Activated T-helper 1 cell treated with anti-CD3 and anti-CD28 coated beads, Interleukin-12 subunit alpha, Interleukin-12 subunit beta, Interleukin-2, Interleukin-4 antibody, amounts not matched to agents 30 ng/mL and 10 ng/mL and 1 ng/mL, durations not matched to agents 14 hours and 24 hours and 36 hours (primary cell): ENCODE results near the gene HEXD. TPM values are rescaled to one million over a fixed set of nuclear protein-coding genes. Genes with fewer than 3 reads are reported as not detected.
A peak's percentile ranks its signal among the peaks of the same experiment; 100 is the strongest.
"Not testable (repeated sequence)": the region's sequence is repeated elsewhere in the genome, so short reads cannot be mapped to it uniquely, and the experiment has no call there.

Experiments used
- DNase-seq: peaks from one replicate; pipeline ENCODE4 v3.0.0; 2021; ENCODE audit warnings: low spot score
- H3K27ac Mint-ChIP-seq: one replicate; pipeline ENCODE4 v1.8.0; 2021; ENCODE audit warnings: mild to moderate bottlenecking, mixed read lengths
- H3K27me3 Mint-ChIP-seq: one replicate; pipeline ENCODE4 v1.8.0; 2022; ENCODE audit warnings: mild to moderate bottlenecking, moderate library complexity, mixed read lengths; ENCODE audit not compliant: insufficient read depth
- H3K36me3 Mint-ChIP-seq: one replicate; pipeline ENCODE4 v1.8.0; 2021; ENCODE audit warnings: low read depth, mixed read lengths
- H3K4me1 Mint-ChIP-seq: one replicate; pipeline ENCODE4 v1.8.0; 2021; ENCODE audit warnings: low read depth, mixed read lengths
- H3K4me3 Mint-ChIP-seq: one replicate; pipeline ENCODE4 v1.8.0; 2021; ENCODE audit warnings: mild to moderate bottlenecking, moderate library complexity, mixed read lengths
- H3K9me3 Mint-ChIP-seq: one replicate; pipeline ENCODE4 v1.8.0; 2021; ENCODE audit warnings: mixed read lengths
- intact Hi-C: fragments of 100-400 bp; cut with micrococcal nuclease; formaldehyde crosslinking; loops from one replicate; pipeline ENCODE4 v1.15.1; 2024
- total RNA-seq: library from RNA; stranded (reverse); gene quantifications from 2 replicates; pipeline ENCODE4 v1.2.3, GENCODE V29; 2022

The HEXD gene
- total RNA-seq: 30.5 and 33.0 TPM in 2 replicates

DNA sequence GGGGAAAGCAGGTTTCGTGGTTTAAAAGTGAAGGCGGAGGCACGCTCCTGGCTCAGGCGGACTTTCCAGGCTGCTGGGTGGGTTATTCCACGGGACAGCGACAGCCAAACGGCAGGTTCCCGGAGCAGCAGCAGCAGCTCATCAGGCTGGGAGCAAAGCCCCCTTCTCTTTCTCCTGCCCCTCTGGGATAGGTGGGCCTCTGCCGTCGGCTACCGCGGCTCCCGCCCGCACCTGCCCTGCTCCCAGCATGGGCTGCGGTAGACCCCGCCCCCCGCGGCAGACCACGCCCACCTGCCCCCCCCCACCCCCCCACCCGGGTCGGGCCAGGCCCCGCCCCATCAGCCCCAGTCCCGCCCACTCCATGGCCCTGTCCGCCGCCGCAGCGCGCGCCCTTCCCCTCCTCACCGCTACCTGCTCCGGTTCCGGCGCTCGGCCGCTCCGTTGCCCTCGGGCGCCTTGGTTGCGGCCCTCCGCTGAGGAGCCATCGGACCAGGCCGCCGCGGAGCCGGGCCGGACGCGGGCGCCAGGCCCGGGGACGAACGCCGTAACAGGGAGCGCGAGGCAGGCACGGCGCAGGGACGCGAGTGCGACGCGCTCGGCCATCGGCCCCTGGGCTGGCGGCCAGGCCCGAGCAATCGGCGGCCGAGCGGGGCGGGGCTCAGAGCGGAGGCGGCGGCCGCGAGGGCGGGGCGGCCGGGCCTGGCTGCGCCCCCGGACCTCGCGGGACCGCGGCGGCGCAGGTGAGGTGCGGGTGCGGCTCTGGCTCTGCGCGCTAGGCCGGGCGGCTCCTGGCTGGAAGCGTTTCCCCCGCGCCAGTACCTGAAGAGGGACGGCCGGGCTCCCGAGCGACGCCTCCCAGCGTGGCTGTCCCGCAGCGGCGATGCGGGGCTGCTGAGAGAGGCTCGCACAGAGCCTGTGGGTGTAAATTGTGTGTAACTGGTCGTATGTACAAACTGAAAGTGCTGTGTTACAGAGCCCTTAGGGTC is at the start of gene HEXD, which contains the start of gene OGFOD3:
TSS of gene HEXD (plus strand) at position 347 of the 986 bp plus-strand sequence. CDS start 1,453 bp downstream, outside the sequence.
TSS of gene OGFOD3 (minus strand) at position 586 of the 986 bp plus-strand sequence. CDS start at position 485, 101 bp downstream.
- Mint-ChIP-seq H3K27me3 (no peaks in the 10 kb centered on the region), H3K27ac (peak within 1 kb of the TSS; percentile 61), H3K9me3 (no peaks in the 10 kb centered on the region), H3K4me1 (peaks cover 24% of the 10 kb centered on the region), H3K4me3 (peak within 1 kb of the TSS; percentile 82), H3K36me3 (peaks cover 29% of the 10 kb centered on the region)
- intact Hi-C loops: loop anchor here (1.0 to 5.0 kb wide), 7 partner anchors 32 to 381 kb away; partner anchors contain the start of genes CSNK1D, CYBC1, DCXR and NARF
- DNase-seq: peak; percentile 85

- Mint-ChIP-seq H3K4me3 (no peak overlapping the region), H3K4me1 (peaks cover 23% of the 10 kb centered on the region), H3K9me3 (no peaks in the 10 kb centered on the region), H3K27me3 (peaks cover 41% of the 10 kb centered on the region), H3K36me3 (no peaks in the 10 kb centered on the region), H3K27ac (no peak overlapping the region)
- intact Hi-C loops: no loop called here
- no peak for DNase-seq
These were observed 48.9 kb upstream of the HEXD start for GRCh38 chr17:82369211-82369610.

- no peak for DNase-seq
- Mint-ChIP-seq H3K27me3 (peaks cover 43% of the 10 kb centered on the region), H3K27ac (no peak overlapping the region), H3K4me3 (peak overlapping the region; percentile 71), H3K9me3 (no peaks in the 10 kb centered on the region), H3K36me3 (no peaks in the 10 kb centered on the region), H3K4me1 (peaks cover 21% of the 10 kb centered on the region)
- intact Hi-C loops: no loop called here
These were observed 47.4 kb upstream of the HEXD start for GRCh38 chr17:82370471-82371332.

DNA sequence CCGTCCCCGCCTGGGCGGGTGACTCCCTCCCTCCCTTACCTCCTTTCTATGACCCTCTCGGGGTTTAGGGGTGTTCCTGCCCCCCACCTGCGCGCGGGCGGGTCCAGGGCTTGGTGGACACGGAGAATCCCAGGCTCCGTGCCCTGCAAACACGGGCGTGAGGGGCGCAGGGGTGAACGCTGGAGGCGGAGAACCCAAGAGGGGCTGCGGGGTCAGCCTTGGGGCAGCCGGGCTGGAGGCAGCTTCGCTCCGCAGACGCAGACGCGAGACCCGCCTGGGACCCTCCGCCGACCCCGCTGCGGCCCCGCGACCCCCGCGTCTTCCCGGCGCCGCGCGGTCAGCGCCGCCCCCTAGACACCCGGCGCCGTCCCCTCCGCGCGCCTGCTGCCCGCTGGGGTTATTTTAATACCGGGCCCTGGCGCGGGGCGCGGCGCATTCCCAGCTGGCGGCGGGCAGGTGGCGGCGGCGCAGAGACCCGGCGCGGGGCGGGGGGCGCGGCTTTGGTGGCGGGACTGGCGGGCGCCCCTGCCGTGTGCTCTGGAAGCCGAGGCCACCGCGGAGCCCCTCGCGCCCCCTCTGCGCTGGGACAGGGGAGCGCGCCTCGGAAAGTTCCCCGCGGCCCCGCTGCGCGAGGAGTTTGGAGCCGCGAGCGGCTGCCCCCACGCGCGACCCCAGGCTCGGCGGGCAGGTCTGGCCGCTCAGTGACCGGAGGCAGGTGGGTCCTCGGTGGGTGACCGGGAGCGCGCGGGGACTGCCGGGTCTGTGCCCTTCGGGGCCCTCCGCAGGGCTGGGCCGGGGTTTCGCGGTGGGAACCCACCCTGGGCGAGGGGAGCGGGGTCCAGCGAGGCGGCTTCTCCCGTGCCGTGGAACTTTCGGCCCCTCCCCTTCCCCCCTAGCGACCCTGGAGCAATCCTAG is 46.6 kb upstream of the HEXD start, which contains the start of gene UTS2R:
TSS of gene UTS2R (plus strand) at position 433 of the 916 bp plus-strand sequence. CDS start 2,560 bp downstream, outside the sequence.
- intact Hi-C loops: no loop called here
- Mint-ChIP-seq H3K4me1 (peaks cover 20% of the 10 kb centered on the region), H3K36me3 (no peaks in the 10 kb centered on the region), H3K27ac (no peak within 1 kb of the TSS), H3K27me3 (peaks cover 50% of the 10 kb centered on the region), H3K4me3 (peak within 1 kb of the TSS; percentile 71), H3K9me3 (no peaks in the 10 kb centered on the region)
- DNase-seq: no peak

- Mint-ChIP-seq H3K27ac (peak overlapping the region; percentile 24), H3K4me3 (no peak overlapping the region), H3K36me3 (no peaks in the 10 kb centered on the region), H3K4me1 (peaks cover 20% of the 10 kb centered on the region), H3K9me3 (no peaks in the 10 kb centered on the region), H3K27me3 (peaks cover 44% of the 10 kb centered on the region)
- DNase-seq: no peak
- intact Hi-C loops: no loop called here
These were observed 45.7 kb upstream of the HEXD start for GRCh38 chr17:82372249-82373071.

DNA sequence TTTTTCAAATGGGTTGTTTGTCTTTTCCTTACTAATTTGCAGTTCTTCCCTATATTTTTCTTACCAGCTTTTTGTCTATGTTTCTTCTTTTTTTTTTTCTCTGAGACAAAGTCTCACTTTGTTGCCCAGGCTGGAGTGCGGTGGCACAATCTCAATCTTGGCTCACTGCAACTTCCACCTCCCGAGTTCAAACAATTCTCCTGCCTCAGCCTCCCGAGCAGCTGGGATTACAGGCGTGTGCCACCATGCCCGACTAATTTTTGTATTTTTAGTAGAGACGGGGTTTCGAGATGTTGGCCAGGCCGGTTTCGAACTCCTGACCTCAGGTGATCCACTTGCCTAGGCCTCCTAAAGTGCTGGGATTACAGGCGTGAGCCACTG is 45.1 kb upstream of the HEXD start:
- Mint-ChIP-seq H3K27ac (peak overlapping the region; percentile 24), H3K4me1 (peaks cover 20% of the 10 kb centered on the region), H3K27me3 (peaks cover 46% of the 10 kb centered on the region)
- H3K4me3 Mint-ChIP-seq, H3K9me3 Mint-ChIP-seq, intact Hi-C loops, H3K36me3 Mint-ChIP-seq, DNase-seq: not testable (repeated sequence)

- peaks cover 51% of the 10 kb centered on the region for H3K27me3 Mint-ChIP-seq
- intact Hi-C loops: no loop called here
- no peak overlapping the region for H3K27ac Mint-ChIP-seq
- no peaks in the 10 kb centered on the region for H3K36me3 Mint-ChIP-seq
- no peak overlapping the region for H3K4me3 Mint-ChIP-seq
- DNase-seq: no peak
- H3K9me3 Mint-ChIP-seq: no peaks in the 10 kb centered on the region
- peaks cover 20% of the 10 kb centered on the region for H3K4me1 Mint-ChIP-seq
These were observed 44.2 kb upstream of the HEXD start for GRCh38 chr17:82373731-82374625.

DNA sequence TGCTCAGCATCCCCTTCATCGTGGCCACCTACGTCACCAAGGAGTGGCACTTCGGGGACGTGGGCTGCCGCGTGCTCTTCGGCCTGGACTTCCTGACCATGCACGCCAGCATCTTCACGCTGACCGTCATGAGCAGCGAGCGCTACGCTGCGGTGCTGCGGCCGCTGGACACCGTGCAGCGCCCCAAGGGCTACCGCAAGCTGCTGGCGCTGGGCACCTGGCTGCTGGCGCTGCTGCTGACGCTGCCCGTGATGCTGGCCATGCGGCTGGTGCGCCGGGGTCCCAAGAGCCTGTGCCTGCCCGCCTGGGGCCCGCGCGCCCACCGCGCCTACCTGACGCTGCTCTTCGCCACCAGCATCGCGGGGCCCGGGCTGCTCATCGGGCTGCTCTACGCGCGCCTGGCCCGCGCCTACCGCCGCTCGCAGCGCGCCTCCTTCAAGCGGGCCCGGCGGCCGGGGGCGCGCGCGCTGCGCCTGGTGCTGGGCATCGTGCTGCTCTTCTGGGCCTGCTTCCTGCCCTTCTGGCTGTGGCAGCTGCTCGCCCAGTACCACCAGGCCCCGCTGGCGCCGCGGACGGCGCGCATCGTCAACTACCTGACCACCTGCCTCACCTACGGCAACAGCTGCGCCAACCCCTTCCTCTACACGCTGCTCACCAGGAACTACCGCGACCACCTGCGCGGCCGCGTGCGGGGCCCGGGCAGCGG is 43.4 kb upstream of the HEXD start:
- DNase-seq: no peak
- H3K27ac Mint-ChIP-seq: no peak overlapping the region
- H3K27me3 Mint-ChIP-seq: peaks cover 51% of the 10 kb centered on the region
- H3K36me3 Mint-ChIP-seq: no peaks in the 10 kb centered on the region
- no peak overlapping the region for H3K4me3 Mint-ChIP-seq
- intact Hi-C loops: no loop called here
- H3K9me3 Mint-ChIP-seq: no peaks in the 10 kb centered on the region
- H3K4me1 Mint-ChIP-seq: peaks cover 20% of the 10 kb centered on the region

DNA sequence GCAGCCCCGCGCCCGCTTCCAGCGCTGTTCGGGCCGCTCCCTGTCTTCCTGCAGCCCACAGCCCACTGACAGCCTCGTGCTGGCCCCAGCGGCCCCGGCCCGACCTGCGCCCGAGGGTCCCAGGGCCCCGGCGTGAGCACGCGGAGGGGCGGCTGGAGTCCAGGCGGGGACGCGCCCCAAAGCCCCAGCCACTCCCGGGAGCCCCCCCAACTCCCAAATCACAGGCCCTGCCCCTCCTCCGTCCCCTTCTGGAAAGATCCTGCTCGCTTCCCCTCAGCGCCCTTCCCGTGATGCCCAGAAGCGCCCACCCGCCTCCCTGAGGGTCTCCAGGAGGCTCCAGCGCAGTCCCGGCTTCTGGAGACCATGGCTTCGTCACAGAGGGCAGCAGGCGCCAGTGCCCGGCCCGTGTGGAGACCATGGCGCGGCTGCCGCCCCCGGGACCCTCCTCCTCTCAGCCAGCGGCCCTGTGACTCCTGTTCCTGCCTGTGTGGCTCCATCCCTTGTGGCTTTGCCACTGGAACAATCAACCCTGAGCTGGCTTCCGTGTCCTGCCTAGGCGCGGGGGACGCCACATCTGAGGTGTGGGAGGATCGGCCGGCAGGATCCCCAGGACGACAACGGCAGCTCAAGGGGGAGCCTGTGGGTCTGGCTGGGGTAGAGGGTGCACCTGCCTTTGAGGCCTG is 42.6 kb upstream of the HEXD start:
- H3K4me1 Mint-ChIP-seq: peaks cover 19% of the 10 kb centered on the region
- H3K4me3 Mint-ChIP-seq: no peak overlapping the region
- no peaks in the 10 kb centered on the region for H3K36me3 Mint-ChIP-seq
- no peaks in the 10 kb centered on the region for H3K9me3 Mint-ChIP-seq
- H3K27me3 Mint-ChIP-seq: peaks cover 51% of the 10 kb centered on the region
- no peak overlapping the region for H3K27ac Mint-ChIP-seq
- intact Hi-C loops: no loop called here
- DNase-seq: no peak
